ENCODE data around the gene ANKRD26. TPM values are rescaled to one million over a fixed set of nuclear protein-coding genes. Genes with fewer than 3 reads are reported as not detected.
"Not testable (repeated sequence)": the region's sequence is repeated elsewhere in the genome, so short reads cannot be mapped to it uniquely, and the experiment has no call there.

ANKRD26 gene
- total and polyA plus RNA-seq, 2 experiments from 2014 or later, result 7.9 to 23.1 TPM

DNA sequence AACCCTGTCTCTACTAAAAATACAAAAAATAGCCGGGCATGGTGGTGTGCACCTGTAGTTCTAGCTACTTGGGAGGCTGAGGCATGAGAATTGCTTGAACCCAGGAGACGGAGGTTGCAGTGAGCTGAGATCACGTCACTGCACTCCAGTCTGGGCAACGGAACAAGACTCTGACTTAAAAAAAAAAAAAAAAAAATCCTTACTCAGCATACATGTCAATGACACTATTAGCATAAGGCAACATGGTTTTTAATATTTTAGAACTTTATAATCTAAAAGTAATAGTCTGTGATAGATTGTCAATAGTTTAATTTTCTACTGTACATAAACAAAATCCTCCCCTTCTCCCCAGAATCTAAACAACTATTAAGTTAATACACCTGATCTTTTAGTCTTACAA, 55.0 kb downstream of the ANKRD26 start:
- DNase-seq (ENCODE audit: low spot score); H3K79me2 ChIP-seq (replicated peaks; ENCODE audit: insufficient read depth); H3K4me2 ChIP-seq; H3F3A ChIP-seq (replicated peaks; ENCODE audit: low read depth); H3K9me3 Mint-ChIP-seq; H3K36me3 ChIP-seq (ENCODE audit: insufficient read depth); H3K27me3 Mint-ChIP-seq (ENCODE audit: insufficient read depth, low read depth, poor library complexity); H3K4me3 Mint-ChIP-seq; H4K20me1 ChIP-seq (replicated peaks; ENCODE audit: insufficient read depth); H3K27me3 ChIP-seq (ENCODE audit: insufficient read depth); H3K27ac Mint-ChIP-seq; H3K4me1 Mint-ChIP-seq; H3K27ac ChIP-seq (ENCODE audit: low read depth); H3K4me3 ChIP-seq; H2AFZ ChIP-seq; H3K9me2 ChIP-seq (ENCODE audit: insufficient read depth); ATAC-seq: not testable (repeated sequence)
- H3K4me1 ChIP-seq (ENCODE audit: insufficient read depth), result peaks cover 14% of the 10 kb centered on the region
- H3K36me3 Mint-ChIP-seq (ENCODE audit: low read depth), result peaks cover 16% of the 10 kb centered on the region

DNA sequence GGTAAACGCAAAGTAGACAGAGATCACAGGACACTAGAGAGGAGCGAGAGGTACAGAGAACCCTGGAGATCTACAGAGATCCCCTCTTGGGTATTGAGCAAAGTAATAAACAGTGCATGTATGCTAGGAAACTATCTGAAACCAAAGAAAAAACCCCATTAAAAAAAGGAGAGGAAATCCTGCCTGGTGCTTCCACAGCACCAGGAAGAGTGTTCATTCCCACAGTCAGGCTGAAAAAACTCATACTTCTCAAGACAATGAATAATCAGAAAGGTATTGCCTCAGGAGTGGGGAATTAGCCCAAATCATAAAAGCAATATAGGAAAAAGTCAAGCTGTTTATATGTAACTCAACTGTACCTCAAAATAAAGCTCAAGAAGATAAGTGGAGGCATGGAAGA, 59.1 kb downstream of the ANKRD26 start:
- Histone ChIP-seq H3K4me3 (no peak overlapping the region), H3K79me2 (replicated peaks; ENCODE audit: insufficient read depth) (no peaks in the 10 kb centered on the region), H3K4me1 (ENCODE audit: insufficient read depth) (peaks cover 5% of the 10 kb centered on the region), H3K27me3 (ENCODE audit: insufficient read depth) (no peaks in the 10 kb centered on the region), H2AFZ (no peak overlapping the region), H3K4me2 (no peak overlapping the region), H3F3A (replicated peaks; ENCODE audit: low read depth) (no peaks in the 10 kb centered on the region), H3K9me2 (ENCODE audit: insufficient read depth) (no peaks in the 10 kb centered on the region), H4K20me1 (replicated peaks; ENCODE audit: insufficient read depth) (no peaks in the 10 kb centered on the region), H3K36me3 (ENCODE audit: insufficient read depth) (no peaks in the 10 kb centered on the region), H3K27ac (ENCODE audit: low read depth) (no peak overlapping the region)
- DNase-seq (ENCODE audit: low spot score), result no peak
- Mint-ChIP-seq H3K36me3 (ENCODE audit: low read depth) (peaks cover 12% of the 10 kb centered on the region), H3K27ac (no peak overlapping the region), H3K27me3 (ENCODE audit: insufficient read depth, low read depth, poor library complexity) (no peaks in the 10 kb centered on the region), H3K4me3 (no peak overlapping the region), H3K4me1 (peaks cover 4% of the 10 kb centered on the region), H3K9me3 (no peaks in the 10 kb centered on the region)
- no peak for ATAC-seq
- TF ChIP-seq, protein P1, sequence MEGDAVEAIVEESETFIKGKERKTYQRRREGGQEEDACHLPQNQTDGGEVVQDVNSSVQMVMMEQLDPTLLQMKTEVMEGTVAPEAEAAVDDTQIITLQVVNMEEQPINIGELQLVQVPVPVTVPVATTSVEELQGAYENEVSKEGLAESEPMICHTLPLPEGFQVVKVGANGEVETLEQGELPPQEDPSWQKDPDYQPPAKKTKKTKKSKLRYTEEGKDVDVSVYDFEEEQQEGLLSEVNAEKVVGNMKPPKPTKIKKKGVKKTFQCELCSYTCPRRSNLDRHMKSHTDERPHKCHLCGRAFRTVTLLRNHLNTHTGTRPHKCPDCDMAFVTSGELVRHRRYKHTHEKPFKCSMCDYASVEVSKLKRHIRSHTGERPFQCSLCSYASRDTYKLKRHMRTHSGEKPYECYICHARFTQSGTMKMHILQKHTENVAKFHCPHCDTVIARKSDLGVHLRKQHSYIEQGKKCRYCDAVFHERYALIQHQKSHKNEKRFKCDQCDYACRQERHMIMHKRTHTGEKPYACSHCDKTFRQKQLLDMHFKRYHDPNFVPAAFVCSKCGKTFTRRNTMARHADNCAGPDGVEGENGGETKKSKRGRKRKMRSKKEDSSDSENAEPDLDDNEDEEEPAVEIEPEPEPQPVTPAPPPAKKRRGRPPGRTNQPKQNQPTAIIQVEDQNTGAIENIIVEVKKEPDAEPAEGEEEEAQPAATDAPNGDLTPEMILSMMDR (conservative IDR thresholded peaks at IDR 0.05; ENCODE audit: low read depth in 2 of 2), result no peak
- TF ChIP-seq ZNF331 (CRISPR knock-in tag; IDR thresholded peaks at IDR 0.05; ENCODE audit: low read depth), result no peak
- no peak for TF ChIP-seq POLR2AphosphoS5 (IDR thresholded peaks at IDR 0.05; ENCODE audit: low read depth)
- TF ChIP-seq NANOG (IDR thresholded peaks at IDR 0.05; ENCODE audit: borderline replicate concordance), result no peak
- TF ChIP-seq, protein P2, sequence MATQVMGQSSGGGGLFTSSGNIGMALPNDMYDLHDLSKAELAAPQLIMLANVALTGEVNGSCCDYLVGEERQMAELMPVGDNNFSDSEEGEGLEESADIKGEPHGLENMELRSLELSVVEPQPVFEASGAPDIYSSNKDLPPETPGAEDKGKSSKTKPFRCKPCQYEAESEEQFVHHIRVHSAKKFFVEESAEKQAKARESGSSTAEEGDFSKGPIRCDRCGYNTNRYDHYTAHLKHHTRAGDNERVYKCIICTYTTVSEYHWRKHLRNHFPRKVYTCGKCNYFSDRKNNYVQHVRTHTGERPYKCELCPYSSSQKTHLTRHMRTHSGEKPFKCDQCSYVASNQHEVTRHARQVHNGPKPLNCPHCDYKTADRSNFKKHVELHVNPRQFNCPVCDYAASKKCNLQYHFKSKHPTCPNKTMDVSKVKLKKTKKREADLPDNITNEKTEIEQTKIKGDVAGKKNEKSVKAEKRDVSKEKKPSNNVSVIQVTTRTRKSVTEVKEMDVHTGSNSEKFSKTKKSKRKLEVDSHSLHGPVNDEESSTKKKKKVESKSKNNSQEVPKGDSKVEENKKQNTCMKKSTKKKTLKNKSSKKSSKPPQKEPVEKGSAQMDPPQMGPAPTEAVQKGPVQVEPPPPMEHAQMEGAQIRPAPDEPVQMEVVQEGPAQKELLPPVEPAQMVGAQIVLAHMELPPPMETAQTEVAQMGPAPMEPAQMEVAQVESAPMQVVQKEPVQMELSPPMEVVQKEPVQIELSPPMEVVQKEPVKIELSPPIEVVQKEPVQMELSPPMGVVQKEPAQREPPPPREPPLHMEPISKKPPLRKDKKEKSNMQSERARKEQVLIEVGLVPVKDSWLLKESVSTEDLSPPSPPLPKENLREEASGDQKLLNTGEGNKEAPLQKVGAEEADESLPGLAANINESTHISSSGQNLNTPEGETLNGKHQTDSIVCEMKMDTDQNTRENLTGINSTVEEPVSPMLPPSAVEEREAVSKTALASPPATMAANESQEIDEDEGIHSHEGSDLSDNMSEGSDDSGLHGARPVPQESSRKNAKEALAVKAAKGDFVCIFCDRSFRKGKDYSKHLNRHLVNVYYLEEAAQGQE (IDR thresholded peaks at IDR 0.05; ENCODE audit: unreplicated experiment), result no peak
- TF ChIP-seq CREB1 (CRISPR knock-in tag; IDR thresholded peaks at IDR 0.05; ENCODE audit: low read depth), result no peak
- TF ChIP-seq JUNB (IDR thresholded peaks at IDR 0.05; ENCODE audit: unreplicated experiment), result no peak
- TF ChIP-seq EZH2 (IDR thresholded peaks at IDR 0.05; ENCODE audit: low read depth, unreplicated experiment), result no peak
- TF ChIP-seq STAT1 (IDR thresholded peaks at IDR 0.05; ENCODE audit: unreplicated experiment), result no peak
- no peak for TF ChIP-seq ZNF114 (CRISPR knock-in tag; IDR thresholded peaks at IDR 0.05)
- TF ChIP-seq, protein P3, sequence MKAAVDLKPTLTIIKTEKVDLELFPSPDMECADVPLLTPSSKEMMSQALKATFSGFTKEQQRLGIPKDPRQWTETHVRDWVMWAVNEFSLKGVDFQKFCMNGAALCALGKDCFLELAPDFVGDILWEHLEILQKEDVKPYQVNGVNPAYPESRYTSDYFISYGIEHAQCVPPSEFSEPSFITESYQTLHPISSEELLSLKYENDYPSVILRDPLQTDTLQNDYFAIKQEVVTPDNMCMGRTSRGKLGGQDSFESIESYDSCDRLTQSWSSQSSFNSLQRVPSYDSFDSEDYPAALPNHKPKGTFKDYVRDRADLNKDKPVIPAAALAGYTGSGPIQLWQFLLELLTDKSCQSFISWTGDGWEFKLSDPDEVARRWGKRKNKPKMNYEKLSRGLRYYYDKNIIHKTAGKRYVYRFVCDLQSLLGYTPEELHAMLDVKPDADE (IDR thresholded peaks at IDR 0.05), result no peak
- no peak for TF ChIP-seq EZH2phosphoT487 (IDR thresholded peaks at IDR 0.05; ENCODE audit: unreplicated experiment)

All from GM23338 (cell line).